Globus pallidus (tissue), 1 donor: ENCODE results near the gene SYT4.
"Not testable (repeated sequence)": the region's sequence is repeated elsewhere in the genome, so short reads cannot be mapped to it uniquely, and the experiment has no call there.

Experiments used
- DNase-seq: peaks from one replicate; pipeline ENCODE4 v3.0.0-alpha.2; 2015; ENCODE audit warnings: low spot score

Gene SYT4

GRCh38 chr18:43277164-43277600 lies at the start of gene SYT4:
TSS of gene SYT4 (minus strand) at chr18:43277490. CDS start at chr18:43277281, 209 bp downstream.
- DNase-seq = peak; percentile 45

- no peak for DNase-seq
These were observed 44.8 kb upstream of the SYT4 start for GRCh38 chr18:43322132-43322531.

DNA sequence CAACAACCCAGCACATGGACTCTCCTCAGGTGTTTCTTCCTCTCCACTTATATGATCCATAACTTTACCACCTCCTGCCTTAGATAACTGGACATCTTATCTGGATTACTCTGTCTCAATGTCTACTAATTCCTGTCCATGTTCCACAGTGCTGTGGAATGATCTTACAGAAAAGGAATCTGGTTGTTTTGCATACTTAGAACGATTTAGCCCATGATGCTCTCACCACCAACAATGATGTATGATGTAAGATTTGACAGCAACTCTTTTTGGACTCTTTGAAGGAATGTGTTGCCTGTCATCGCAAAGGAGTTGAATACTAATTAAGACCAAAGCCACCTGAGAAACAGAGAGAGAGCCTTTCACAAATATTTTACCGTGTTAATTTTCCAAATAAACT lies 37.7 kb upstream of the SYT4 start:
- DNase-seq = no peak

- no peak for DNase-seq
These were observed 35.6 kb upstream of the SYT4 start for GRCh38 chr18:43312891-43313290.

GRCh38 chr18:43310239-43310638 lies 32.9 kb upstream of the SYT4 start:
- DNase-seq = no peak

- no peak for DNase-seq
These were observed 26.1 kb upstream of the SYT4 start for GRCh38 chr18:43303376-43303775.

DNA sequence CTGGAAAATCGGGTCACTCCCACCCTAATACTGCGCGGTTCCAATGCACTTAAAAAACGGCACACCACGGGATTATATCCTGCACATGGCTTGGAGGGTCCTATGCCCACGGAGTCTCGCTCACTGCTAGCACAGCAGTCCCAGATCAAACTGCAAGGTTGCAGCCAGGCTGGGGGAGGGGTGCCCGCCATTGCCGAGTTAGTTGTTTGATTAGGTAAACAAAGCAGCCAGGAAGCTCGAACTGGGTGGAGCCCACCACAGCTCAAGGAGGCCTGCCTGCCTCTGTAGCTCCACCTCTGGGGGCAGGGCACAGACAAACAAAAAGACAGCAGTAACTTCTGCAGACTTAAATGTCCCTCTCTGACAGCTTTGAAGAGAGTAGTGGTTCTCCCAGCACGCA lies 8.9 kb upstream of the SYT4 start:
- not testable (repeated sequence) for DNase-seq

- DNase-seq = no peak
These were observed 6.0 kb upstream of the SYT4 start for GRCh38 chr18:43283299-43283698.

DNA sequence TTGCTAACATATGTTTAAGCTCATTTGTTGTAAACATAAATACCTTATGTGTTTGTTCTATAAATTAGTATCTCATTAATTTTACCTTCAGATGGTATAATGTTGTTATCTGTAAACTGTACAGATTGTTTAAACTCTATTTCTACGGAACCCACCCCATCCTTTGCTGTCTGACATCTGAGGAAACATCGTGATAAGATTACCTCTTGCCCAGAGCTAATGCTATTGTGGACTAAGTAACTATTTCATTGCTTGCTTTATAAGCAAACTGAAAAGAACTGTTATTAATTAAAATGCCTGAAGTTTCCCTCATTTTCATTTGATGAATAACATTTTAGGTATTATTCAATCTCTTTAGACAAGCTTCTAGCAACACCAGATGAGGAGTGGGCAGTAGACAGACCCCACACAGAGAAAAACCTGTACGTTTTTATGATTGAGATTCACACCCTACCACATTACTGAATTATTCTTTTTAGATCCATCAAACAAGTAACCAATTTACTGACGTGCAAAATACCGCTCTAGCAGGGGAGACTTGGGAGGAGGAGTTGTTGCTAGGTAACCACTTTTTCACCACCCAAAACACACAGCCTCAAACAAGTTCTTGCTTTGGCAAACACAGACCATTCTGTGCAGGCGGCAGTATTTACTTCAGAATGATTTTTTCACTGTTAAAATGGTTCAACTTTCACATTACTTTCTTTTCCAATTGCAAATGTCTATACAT lies 1.9 kb upstream of the SYT4 start:
- DNase-seq = peak; percentile 23

GRCh38 chr18:43278355-43278754 lies 1.1 kb upstream of the SYT4 start:
- no peak for DNase-seq

- no peak for DNase-seq
These were observed 799 bp downstream of the SYT4 start for GRCh38 chr18:43276491-43276890.

DNA sequence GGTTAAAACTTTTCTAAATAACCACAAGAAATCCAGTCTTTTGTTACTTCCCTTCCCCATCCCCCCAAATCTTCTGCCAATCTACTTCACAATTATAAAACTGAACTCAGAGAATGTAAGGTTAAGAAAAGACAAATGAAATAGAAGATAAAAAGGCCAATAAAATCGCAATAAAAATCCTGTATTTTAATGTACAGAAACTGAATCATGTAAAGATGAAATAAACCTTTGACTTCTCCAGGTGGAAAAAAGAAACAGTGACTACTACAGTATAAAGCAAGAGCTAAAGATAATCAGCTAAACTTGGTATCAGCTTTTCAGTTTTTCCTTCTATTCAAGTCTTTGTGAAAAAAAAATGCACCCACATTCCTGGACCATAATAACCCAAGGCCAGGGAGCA lies 1.7 kb downstream of the SYT4 start:
- DNase-seq = no peak

DNA sequence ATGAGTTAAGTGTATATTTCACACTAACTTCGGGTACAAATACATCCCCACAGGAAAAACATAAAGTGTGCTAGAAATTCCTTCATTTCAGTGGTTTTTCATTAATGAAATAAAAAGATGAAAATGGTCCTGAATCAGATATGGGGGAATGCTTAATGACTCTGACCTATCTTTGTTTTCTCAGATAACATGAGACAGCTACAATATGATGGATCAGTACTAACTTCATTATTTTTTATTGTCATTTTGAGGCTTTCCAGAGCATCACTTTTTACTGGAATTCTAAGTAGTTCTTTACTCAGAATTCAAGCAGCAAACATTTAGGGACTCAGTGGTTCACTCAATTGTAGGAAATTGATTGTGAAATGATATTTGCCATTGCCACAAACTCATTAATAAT lies 2.8 kb downstream of the SYT4 start:
- DNase-seq = no peak

- peak; percentile 31 for DNase-seq
These were observed 5.5 kb downstream of the SYT4 start for GRCh38 chr18:43271593-43272432.

GRCh38 chr18:43267818-43268217 lies 9.5 kb downstream of the SYT4 start:
- DNase-seq = no peak

DNA sequence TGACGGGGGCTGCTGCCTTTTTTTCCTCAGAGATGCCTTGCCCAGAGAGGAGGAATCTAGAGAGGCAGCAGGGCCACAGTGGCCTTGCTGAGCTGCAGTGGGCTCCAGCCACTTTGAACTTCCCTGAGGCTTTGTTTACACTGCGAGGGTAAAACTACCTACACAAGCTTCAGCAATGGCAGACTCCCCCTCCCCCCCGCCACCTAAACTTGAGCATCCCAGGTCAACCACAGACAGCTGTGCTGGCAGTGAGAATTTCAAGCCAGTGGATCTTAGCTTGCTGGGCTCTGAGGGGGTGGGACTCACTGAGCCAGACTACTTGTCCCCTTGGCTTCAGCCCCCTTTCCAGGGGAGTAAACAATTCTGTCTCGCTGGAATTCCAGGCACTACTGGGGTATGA lies 11.8 kb downstream of the SYT4 start:
- no peak for DNase-seq

DNA sequence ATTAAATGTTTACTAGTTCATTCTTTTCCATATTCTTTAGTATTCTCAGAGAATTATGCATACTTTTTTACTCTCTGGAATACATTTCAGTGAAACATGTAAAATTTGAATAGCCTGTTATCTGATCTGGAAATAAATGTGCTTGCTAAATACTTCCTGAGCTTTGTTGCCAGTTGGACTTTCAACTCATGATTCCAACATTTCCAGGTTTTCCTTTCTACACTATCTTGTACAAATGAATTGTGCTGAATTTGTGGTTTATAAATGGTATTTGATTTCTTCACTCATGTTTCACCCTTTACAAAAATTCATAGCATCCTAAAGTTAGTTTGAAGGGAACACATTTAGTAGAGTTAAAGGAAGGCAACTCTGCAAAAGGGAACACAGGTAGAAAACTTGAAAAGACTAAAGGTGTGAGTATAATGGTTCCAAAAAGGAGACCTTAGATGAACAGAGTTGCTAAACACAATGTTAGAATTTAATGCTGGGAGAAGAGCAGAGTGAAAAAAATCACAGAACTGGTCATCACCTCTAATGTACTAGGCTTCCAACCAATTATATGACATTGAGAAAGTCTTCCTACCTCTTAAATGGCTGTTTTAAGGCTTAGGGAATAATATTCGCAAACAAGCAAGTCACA lies 28.6 kb downstream of the SYT4 start:
- no peak for DNase-seq

DNA sequence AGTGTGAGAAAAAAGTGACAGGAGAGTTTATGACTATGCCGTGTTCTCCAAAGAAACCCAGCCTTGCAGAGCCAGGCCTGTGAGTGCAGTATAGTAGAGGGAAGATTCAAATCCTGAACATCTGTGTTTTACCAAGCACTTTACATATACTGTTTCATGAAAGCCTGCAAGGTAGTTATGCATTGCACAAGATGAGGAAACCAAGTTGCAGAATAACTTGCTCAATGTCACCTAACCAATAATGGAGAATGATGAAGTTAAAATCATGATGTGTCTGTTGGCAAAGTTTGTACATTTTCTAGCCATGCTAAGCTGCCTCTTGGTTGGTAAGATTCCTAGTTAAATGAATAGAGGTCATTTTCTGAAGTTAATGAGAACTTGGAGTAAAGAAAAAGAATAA lies 29.3 kb downstream of the SYT4 start:
- no peak for DNase-seq

DNA sequence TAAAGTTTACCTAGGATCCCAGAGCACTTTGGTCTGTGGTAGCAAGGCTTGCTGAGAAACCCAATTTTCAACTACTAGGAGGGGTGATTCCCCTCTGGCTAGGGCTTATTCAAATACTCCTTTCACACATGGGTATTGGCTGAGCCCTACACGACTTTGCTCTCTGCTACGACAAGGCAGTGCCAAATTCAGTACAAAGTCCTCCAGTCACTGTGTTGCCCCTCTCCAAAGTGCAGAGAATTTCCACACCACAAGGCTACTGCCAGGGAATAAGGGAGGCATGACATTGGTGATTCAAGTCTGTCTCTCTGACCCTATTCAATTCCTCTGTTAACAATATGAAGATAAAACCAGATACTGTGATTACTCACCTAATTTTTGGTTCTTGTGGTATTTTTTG lies 38.9 kb downstream of the SYT4 start:
- DNase-seq = no peak

DNA sequence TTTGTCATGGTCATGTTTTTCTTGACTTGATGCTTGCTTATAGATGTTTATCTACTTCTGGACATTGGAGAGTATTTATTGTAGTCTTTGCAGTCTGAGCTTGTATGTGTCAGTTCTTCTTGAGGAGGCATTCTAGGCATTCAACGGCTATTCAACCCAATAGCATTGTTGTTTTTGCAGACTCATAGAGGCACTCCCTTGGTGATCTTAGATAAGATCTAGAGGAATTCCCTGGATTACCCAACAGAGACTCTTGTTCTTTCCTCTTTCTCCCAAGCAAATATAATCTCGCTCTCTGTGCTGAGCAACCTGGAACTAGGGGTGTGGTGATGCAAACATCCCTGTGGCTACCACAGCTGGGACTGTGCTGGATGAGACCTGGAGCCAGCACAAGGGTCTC lies 40.4 kb downstream of the SYT4 start:
- DNase-seq = no peak

GRCh38 chr18:43234889-43235288 lies 42.4 kb downstream of the SYT4 start:
- no peak for DNase-seq

- no peak for DNase-seq
These were observed 54.8 kb downstream of the SYT4 start for GRCh38 chr18:43222501-43222900.

DNA sequence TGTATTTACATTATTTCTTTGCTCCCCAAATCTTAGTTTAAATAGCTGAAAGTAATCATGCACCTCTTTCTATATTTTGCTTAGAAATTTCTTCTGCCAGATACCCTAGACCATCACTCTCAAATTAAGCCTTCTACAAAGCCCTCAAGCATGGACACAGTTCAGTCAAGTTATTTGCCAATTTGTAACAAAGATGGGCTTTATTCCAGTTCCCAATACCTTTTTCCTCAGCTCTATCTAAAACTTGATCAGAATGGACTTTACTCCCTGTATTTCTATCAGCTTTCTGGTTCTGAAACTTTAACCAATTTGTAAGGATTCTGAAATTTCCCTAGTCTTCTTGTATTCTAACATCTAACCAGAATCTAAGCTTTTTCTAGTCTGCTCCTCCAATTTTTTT lies 56.6 kb downstream of the SYT4 start:
- DNase-seq = no peak
